ENCODE measurements around the gene COMP.

GRCh38 chr19:18798384-18799352 is 7.6 kb upstream of the COMP start:
- TF ChIP-seq CTCF (IDR thresholded peaks at IDR 0.05; ENCODE audit: low read depth, low read length, poor library complexity, severe bottlenecking) (no peak), EZH2phosphoT487 (IDR thresholded peaks at IDR 0.05; ENCODE audit: borderline replicate concordance, low read length) (no peak)
